CD8-positive, alpha-beta memory T cell (primary cell): ENCODE measurements around the gene FGF10. TPM values are rescaled to one million over a fixed set of nuclear protein-coding genes. Genes with fewer than 3 reads are reported as not detected.

Experiments
- CTCF ChIA-PET: fragments of 350-600 bp; sonication (Branson Sonifier 250); formaldehyde crosslinking; loops from one replicate; lab custom pipeline; 2021; ENCODE audit warnings: antibody characterized with exemption; lab: Charles Lee
- POLR2A ChIA-PET: fragments of 350-600 bp; sonication (Branson Sonifier 250); formaldehyde crosslinking; loops from one replicate; lab custom pipeline; 2021; ENCODE audit warnings: antibody characterized with exemption; lab: Charles Lee
- DNase-seq, 5 donors: peaks; one replicate each; pipeline versions ENCODE4 v3.0.0 to v3.0.0-alpha.2; 2020 to 2022; ENCODE audit warnings: mixed read lengths in 1 of 5
- H3K27ac ChIP-seq: one replicate; pipeline ENCODE4 v1.7.0; 2013; ENCODE audit warnings: low read depth, mild to moderate bottlenecking, low read length, moderate library complexity
- H3K27me3 ChIP-seq: 2 replicates; pipeline ENCODE4 v1.7.0; 2013; ENCODE audit warnings: low read length, mild to moderate bottlenecking; ENCODE audit not compliant: insufficient read depth, poor library complexity, severe bottlenecking
- H3K36me3 ChIP-seq: 2 replicates; pipeline ENCODE4 v1.7.0; 2013; ENCODE audit warnings: mild to moderate bottlenecking, low read length, moderate library complexity; ENCODE audit not compliant: insufficient read depth
- H3K4me1 ChIP-seq: 2 replicates; pipeline ENCODE4 v1.7.0; 2013; ENCODE audit warnings: mild to moderate bottlenecking, low read length, moderate library complexity; ENCODE audit not compliant: insufficient read depth
- H3K4me3 ChIP-seq: 2 replicates; pipeline ENCODE4 v1.7.0; 2013; ENCODE audit warnings: mild to moderate bottlenecking, low read length
- H3K9me3 ChIP-seq: 2 replicates; pipeline ENCODE4 v1.7.0; 2013; ENCODE audit warnings: mild to moderate bottlenecking, low read length
- H3K27ac Mint-ChIP-seq, 8 donors: one replicate each; pipeline ENCODE4 v1.8.0; 2020 to 2021; ENCODE audit warnings: mixed read lengths in 8 of 8, mild to moderate bottlenecking in 6 of 8, inconsistent platforms in 3 of 8, moderate library complexity in 3 of 8
- H3K27me3 Mint-ChIP-seq, 2 donors: one replicate each; pipeline ENCODE4 v1.8.0; 2020 to 2021; ENCODE audit warnings: mixed read lengths in 2 of 2, mild to moderate bottlenecking in 1 of 2, moderate library complexity in 1 of 2
- H3K36me3 Mint-ChIP-seq, 3 donors: one replicate each; pipeline ENCODE4 v1.8.0; 2020 to 2021; ENCODE audit warnings: mixed read lengths in 3 of 3, inconsistent platforms in 1 of 3, mild to moderate bottlenecking in 1 of 3
- H3K4me1 Mint-ChIP-seq, 3 donors: one replicate each; pipeline ENCODE4 v1.8.0; 2020 to 2021; ENCODE audit warnings: mixed read lengths in 3 of 3, inconsistent platforms in 1 of 3, mild to moderate bottlenecking in 1 of 3
- H3K4me3 Mint-ChIP-seq, 7 donors: one replicate each; pipeline ENCODE4 v1.8.0; 2020 to 2021; ENCODE audit warnings: mixed read lengths in 7 of 7, mild to moderate bottlenecking in 6 of 7, moderate library complexity in 4 of 7, inconsistent platforms in 2 of 7
- H3K9me3 Mint-ChIP-seq, 5 donors: one replicate each; pipeline ENCODE4 v1.8.0; 2020 to 2022; ENCODE audit warnings: mixed read lengths in 5 of 5, mild to moderate bottlenecking in 3 of 5, moderate library complexity in 2 of 5, inconsistent platforms in 1 of 5
- polyA plus RNA-seq: library from polyadenylated mRNA; unstranded; fragments of 300-500 nt; fragmentation: Illumina TruSeq; gene quantifications from one replicate; pipeline ENCODE4 v1.2.3, GENCODE V29; 2021
- total RNA-seq, 2 experiments: library from RNA; stranded (reverse); gene quantifications; one replicate each; pipeline ENCODE4 v1.2.3, GENCODE V29; 2021

Gene FGF10
- total and polyA plus RNA-seq, 3 experiments from 2014 or later, result not detected

GRCh38 chr5:44318883-44319282, 70.3 kb downstream of the FGF10 start:
- Histone ChIP-seq H3K4me3 (no peak overlapping the region), H3K9me3 (no peaks in the 10 kb centered on the region), H3K36me3 (no peaks in the 10 kb centered on the region), H3K27ac (no peak overlapping the region), H3K4me1 (no peaks in the 10 kb centered on the region), H3K27me3 (no peaks in the 10 kb centered on the region)
- no peak for DNase-seq
- ChIA-PET POLR2A (no interaction called here), CTCF (no interaction called here)
- H3K27ac Mint-ChIP-seq, result no peak overlapping the region
- no peaks in the 10 kb centered on the region for H3K27me3 Mint-ChIP-seq
- H3K4me3 Mint-ChIP-seq, result no peak overlapping the region
- no peaks in the 10 kb centered on the region for H3K36me3 Mint-ChIP-seq
- peaks cover 0 to 17% (median 3%) of the 10 kb centered on the region in 5 donors for H3K9me3 Mint-ChIP-seq
- no peaks in the 10 kb centered on the region for H3K4me1 Mint-ChIP-seq

GRCh38 chr5:44312374-44312773, 76.8 kb downstream of the FGF10 start:
- ChIA-PET POLR2A (no interaction called here), CTCF (no interaction called here)
- Mint-ChIP-seq H3K4me1 (no peaks in the 10 kb centered on the region), H3K9me3 (peaks cover 0 to 10% (median 2%) of the 10 kb centered on the region in 5 donors), H3K36me3 (no peaks in the 10 kb centered on the region), H3K27me3 (no peaks in the 10 kb centered on the region), H3K4me3 (no peak overlapping the region), H3K27ac (no peak overlapping the region)
- no peak overlapping the region for H3K4me3 ChIP-seq
- no peak overlapping the region for H3K27ac ChIP-seq
- H3K9me3 ChIP-seq, result no peaks in the 10 kb centered on the region
- no peaks in the 10 kb centered on the region for H3K36me3 ChIP-seq
- no peak for DNase-seq
- H3K4me1 ChIP-seq, result no peaks in the 10 kb centered on the region
- no peaks in the 10 kb centered on the region for H3K27me3 ChIP-seq

GRCh38 chr5:44300551-44300950, 88.7 kb downstream of the FGF10 start:
- Histone ChIP-seq H3K36me3 (no peaks in the 10 kb centered on the region), H3K4me3 (no peak overlapping the region), H3K27ac (no peak overlapping the region), H3K4me1 (no peaks in the 10 kb centered on the region), H3K9me3 (no peaks in the 10 kb centered on the region), H3K27me3 (no peaks in the 10 kb centered on the region)
- no peaks in the 10 kb centered on the region for H3K36me3 Mint-ChIP-seq
- CTCF ChIA-PET, result no interaction called here
- H3K4me1 Mint-ChIP-seq, result no peaks in the 10 kb centered on the region
- POLR2A ChIA-PET, result no interaction called here
- H3K9me3 Mint-ChIP-seq, result peaks cover 0 to 9% (median 3%) of the 10 kb centered on the region in 5 donors
- H3K4me3 Mint-ChIP-seq, result no peak overlapping the region
- no peaks in the 10 kb centered on the region for H3K27me3 Mint-ChIP-seq
- no peak for DNase-seq
- H3K27ac Mint-ChIP-seq, result no peak overlapping the region

- H3K4me3 Mint-ChIP-seq, result no peak overlapping the region
- no peaks in the 10 kb centered on the region for H3K36me3 Mint-ChIP-seq
- H3K27ac ChIP-seq, result no peak overlapping the region
- ChIA-PET CTCF (no interaction called here), POLR2A (no interaction called here)
- H3K9me3 Mint-ChIP-seq, result peaks cover 0 to 9% (median 0%) of the 10 kb centered on the region in 5 donors
- no peak overlapping the region for H3K4me3 ChIP-seq
- no peak for DNase-seq
- no peaks in the 10 kb centered on the region for H3K36me3 ChIP-seq
- no peaks in the 10 kb centered on the region for H3K9me3 ChIP-seq
- no peaks in the 10 kb centered on the region for H3K27me3 Mint-ChIP-seq
- no peaks in the 10 kb centered on the region for H3K4me1 ChIP-seq
- no peaks in the 10 kb centered on the region for H3K4me1 Mint-ChIP-seq
- no peaks in the 10 kb centered on the region for H3K27me3 ChIP-seq
- no peak overlapping the region for H3K27ac Mint-ChIP-seq
These were observed 89.8 kb downstream of the FGF10 start for GRCh38 chr5:44299394-44299793.

- Histone ChIP-seq H3K4me1 (no peaks in the 10 kb centered on the region), H3K36me3 (no peaks in the 10 kb centered on the region), H3K4me3 (no peak overlapping the region), H3K9me3 (no peaks in the 10 kb centered on the region), H3K27ac (no peak overlapping the region), H3K27me3 (no peaks in the 10 kb centered on the region)
- ChIA-PET POLR2A (no interaction called here), CTCF (no interaction called here)
- no peaks in the 10 kb centered on the region for H3K4me1 Mint-ChIP-seq
- H3K27ac Mint-ChIP-seq, result no peak overlapping the region
- H3K9me3 Mint-ChIP-seq, result peaks cover 7 to 25% (median 10%) of the 10 kb centered on the region in 5 donors
- no peaks in the 10 kb centered on the region for H3K27me3 Mint-ChIP-seq
- DNase-seq, result no peak
- no peak overlapping the region for H3K4me3 Mint-ChIP-seq
- no peaks in the 10 kb centered on the region for H3K36me3 Mint-ChIP-seq
These were observed 94.7 kb downstream of the FGF10 start for GRCh38 chr5:44294516-44294915.

- Histone ChIP-seq H3K36me3 (no peaks in the 10 kb centered on the region), H3K27ac (no peak overlapping the region), H3K9me3 (peaks cover 3% of the 10 kb centered on the region), H3K4me1 (no peaks in the 10 kb centered on the region), H3K27me3 (no peaks in the 10 kb centered on the region), H3K4me3 (no peak overlapping the region)
- Mint-ChIP-seq H3K4me3 (no peak overlapping the region), H3K9me3 (peaks cover 8 to 35% (median 10%) of the 10 kb centered on the region in 5 donors), H3K27ac (no peak overlapping the region), H3K4me1 (no peaks in the 10 kb centered on the region), H3K27me3 (no peaks in the 10 kb centered on the region), H3K36me3 (no peaks in the 10 kb centered on the region)
- ChIA-PET CTCF (no interaction called here), POLR2A (no interaction called here)
- DNase-seq, result no peak
These were observed 96.5 kb downstream of the FGF10 start for GRCh38 chr5:44292736-44293135.

GRCh38 chr5:44278469-44278868, 110.8 kb downstream of the FGF10 start:
- no peaks in the 10 kb centered on the region for H3K27me3 Mint-ChIP-seq
- CTCF ChIA-PET, result no interaction called here
- Histone ChIP-seq H3K27me3 (no peaks in the 10 kb centered on the region), H3K27ac (no peak overlapping the region), H3K9me3 (no peaks in the 10 kb centered on the region), H3K36me3 (no peaks in the 10 kb centered on the region), H3K4me1 (no peaks in the 10 kb centered on the region), H3K4me3 (no peak overlapping the region)
- H3K9me3 Mint-ChIP-seq, result peaks cover 0 to 10% (median 3%) of the 10 kb centered on the region in 5 donors
- no peak for DNase-seq
- H3K4me3 Mint-ChIP-seq, result no peak overlapping the region
- no peaks in the 10 kb centered on the region for H3K4me1 Mint-ChIP-seq
- H3K27ac Mint-ChIP-seq, result no peak overlapping the region
- no peaks in the 10 kb centered on the region for H3K36me3 Mint-ChIP-seq
- POLR2A ChIA-PET, result no interaction called here

GRCh38 chr5:44275908-44276307, 113.3 kb downstream of the FGF10 start:
- no peaks in the 10 kb centered on the region for H3K4me1 Mint-ChIP-seq
- DNase-seq, result no peak

GRCh38 chr5:44275329-44275728, 113.9 kb downstream of the FGF10 start:
- Histone ChIP-seq H3K27ac (no peak overlapping the region), H3K4me1 (no peaks in the 10 kb centered on the region), H3K27me3 (no peaks in the 10 kb centered on the region), H3K4me3 (no peak overlapping the region), H3K9me3 (no peaks in the 10 kb centered on the region), H3K36me3 (no peaks in the 10 kb centered on the region)
- Mint-ChIP-seq H3K27ac (no peak overlapping the region), H3K4me1 (no peaks in the 10 kb centered on the region), H3K36me3 (no peaks in the 10 kb centered on the region), H3K4me3 (no peak overlapping the region), H3K27me3 (no peaks in the 10 kb centered on the region), H3K9me3 (peaks cover 0 to 24% (median 3%) of the 10 kb centered on the region in 5 donors)
- DNase-seq, result no peak
- POLR2A ChIA-PET, result no interaction called here
- CTCF ChIA-PET, result no interaction called here

More at GRCh38 chr5:44275908-44276307, 113.3 kb downstream of the FGF10 start:
- Mint-ChIP-seq H3K27me3 (no peaks in the 10 kb centered on the region), H3K9me3 (peaks cover 0 to 24% (median 3%) of the 10 kb centered on the region in 5 donors), H3K36me3 (no peaks in the 10 kb centered on the region), H3K4me3 (no peak overlapping the region), H3K27ac (no peak overlapping the region)
- H3K4me1 ChIP-seq, result no peaks in the 10 kb centered on the region
- no peak overlapping the region for H3K4me3 ChIP-seq
- CTCF ChIA-PET, result no interaction called here
- POLR2A ChIA-PET, result no interaction called here
- H3K27me3 ChIP-seq, result no peaks in the 10 kb centered on the region
- no peak overlapping the region for H3K27ac ChIP-seq
- H3K9me3 ChIP-seq, result no peaks in the 10 kb centered on the region
- no peaks in the 10 kb centered on the region for H3K36me3 ChIP-seq
